H1 (cell line): ENCODE measurements around the gene EIF4EBP2. TPM values are rescaled to one million over a fixed set of nuclear protein-coding genes. Genes with fewer than 3 reads are reported as not detected.

Experiments used
- CTCF ChIA-PET: fragments of 300-600 bp; sonication (Branson Sonifier 250); formaldehyde crosslinking; loops from one replicate; lab custom pipeline; 2021; ENCODE audit not compliant: partially characterized antibody; lab: Charles Lee
- POLR2A ChIA-PET: fragments of 300-600 bp; sonication (Branson Sonifier 250); formaldehyde crosslinking; loops from one replicate; lab custom pipeline; 2021; ENCODE audit warnings: inconsistent platforms; ENCODE audit not compliant: partially characterized antibody; lab: Charles Lee
- DNase-seq, 2 experiments: peaks; one replicate each; pipeline versions ENCODE4 v3.0.0 to v3.0.0-alpha.2; 2010 to 2022; ENCODE audit warnings: low spot score in 2 of 2, low read depth in 1 of 2, mixed read lengths in 1 of 2
- FAIRE-seq: peaks from 2 replicates; lab custom pipeline; 2011; peaks lifted over from hg19 to GRCh38; lab: Jason Lieb, UNC
- H2AFZ ChIP-seq: 2 replicates; pipeline ENCODE4 v1.8.1; 2012; ENCODE audit warnings: low read length, inconsistent platforms
- H2AK5ac ChIP-seq: 2 replicates; pipeline ENCODE4 v1.6.1; 2013; ENCODE audit warnings: low read depth, low read length
- H2BK120ac ChIP-seq: replicated peaks from 2 replicates; pipeline ENCODE3; 2013; ENCODE audit warnings: low read depth, low read length, inconsistent platforms
- H2BK12ac ChIP-seq: 2 replicates; pipeline ENCODE4 v1.6.1; 2013; ENCODE audit warnings: low read depth, low read length
- H2BK15ac ChIP-seq: 2 replicates; pipeline ENCODE4 v1.6.1; 2013; ENCODE audit warnings: low read length
- H2BK20ac ChIP-seq: 2 replicates; pipeline ENCODE4 v1.6.1; 2013; ENCODE audit warnings: low read length
- H2BK5ac ChIP-seq: 2 replicates; pipeline ENCODE4 v1.6.1; 2013; ENCODE audit warnings: low read depth, low read length
- H3K14ac ChIP-seq: 2 replicates; pipeline ENCODE4 v1.6.1; 2013; ENCODE audit warnings: inconsistent platforms; ENCODE audit not compliant: insufficient read length
- H3K18ac ChIP-seq: 2 replicates; pipeline ENCODE4 v1.6.1; 2013; ENCODE audit warnings: low read length; ENCODE audit errors: extremely low read depth
- H3K23ac ChIP-seq: 2 replicates; pipeline ENCODE4 v1.6.1; 2013; ENCODE audit warnings: inconsistent platforms; ENCODE audit not compliant: insufficient read length
- H3K23me2 ChIP-seq: 2 replicates; pipeline ENCODE4 v1.6.1; 2013; ENCODE audit warnings: low read depth, low read length
- H3K27ac ChIP-seq: 2 replicates; pipeline ENCODE4 v1.6.1; 2011; ENCODE audit warnings: low read depth, low read length, inconsistent platforms
- H3K27me3 ChIP-seq, 4 experiments: replicated peaks in 1 of 4; 1 replicate in 1 of 4; 2 replicates in 3 of 4; pipeline versions ENCODE4 v1.6.1 to v1.8.1; 2011 to 2013; ENCODE audit warnings: low read length in 3 of 4, mild to moderate bottlenecking in 3 of 4, inconsistent platforms in 2 of 4, mixed read lengths in 2 of 4, moderate library complexity in 1 of 4; ENCODE audit not compliant: control insufficient read depth in 3 of 4, insufficient read depth in 3 of 4; ENCODE audit errors: extremely low read depth in 1 of 4
- H3K36me3 ChIP-seq, 4 experiments: 2 replicates each; pipeline versions ENCODE4 v1.6.1 to v1.8.1; 2011 to 2013; ENCODE audit warnings: mild to moderate bottlenecking in 4 of 4, low read length in 3 of 4, moderate library complexity in 2 of 4, control low read depth in 1 of 4, inconsistent platforms in 1 of 4; ENCODE audit not compliant: insufficient read depth in 4 of 4, control insufficient read depth in 2 of 4
- H3K4ac ChIP-seq: replicated peaks from 2 replicates; pipeline ENCODE3; 2013; ENCODE audit warnings: low read length, low read depth, mixed read lengths, inconsistent platforms; ENCODE audit not compliant: insufficient read length
- H3K4me1 ChIP-seq, 4 experiments: replicated peaks in 1 of 4; 1 replicate in 1 of 4; 2 replicates in 3 of 4; pipeline versions ENCODE4 v1.6.1 to v1.8.1; 2011 to 2013; ENCODE audit warnings: low read length in 3 of 4, inconsistent platforms in 2 of 4, mixed read lengths in 1 of 4; ENCODE audit not compliant: insufficient read depth in 4 of 4, control insufficient read depth in 3 of 4
- H3K4me2 ChIP-seq, 2 experiments: 2 replicates each; pipeline versions ENCODE4 v1.6.1 to v1.8.1; 2011 to 2013; ENCODE audit warnings: low read depth in 2 of 2, low read length in 2 of 2, control low read depth in 1 of 2, inconsistent platforms in 1 of 2, mild to moderate bottlenecking in 1 of 2; ENCODE audit not compliant: insufficient read depth in 1 of 2
- H3K4me3 ChIP-seq, 4 experiments: fragments of 200-600, 300-600 bp in 1 of 4; sonication (generic), shearing (Covaris generic), sonication (Bioruptor Twin) in 1 of 4; 2 replicates each; pipeline versions ENCODE4 v1.5.1 to v1.8.1; 2011 to 2016; ENCODE audit warnings: low read length in 4 of 4, low read depth in 3 of 4, control low read depth in 2 of 4, inconsistent platforms in 2 of 4, mild to moderate bottlenecking in 2 of 4, mixed read lengths in 1 of 4, moderate library complexity in 1 of 4; ENCODE audit not compliant: insufficient read depth in 2 of 4; ENCODE audit errors: extremely low read depth in 1 of 4
- H3K56ac ChIP-seq: replicated peaks from 2 replicates; pipeline ENCODE3; 2013; ENCODE audit warnings: low read depth, mild to moderate bottlenecking, mixed read lengths, low read length, inconsistent platforms; ENCODE audit not compliant: insufficient read length
- H3K79me1 ChIP-seq: 2 replicates; pipeline ENCODE4 v1.6.1; 2013; ENCODE audit warnings: low read depth, low read length, control low read depth
- H3K79me2 ChIP-seq, 2 experiments: 2 replicates each; pipeline versions ENCODE4 v1.6.1 to v1.8.1; 2012 to 2013; ENCODE audit warnings: low read length in 2 of 2, mild to moderate bottlenecking in 2 of 2, inconsistent platforms in 1 of 2; ENCODE audit not compliant: insufficient read depth in 2 of 2, control insufficient read depth in 1 of 2
- H3K9ac ChIP-seq, 4 experiments: replicated peaks in 1 of 4; 1 replicate in 1 of 4; 2 replicates in 3 of 4; pipeline versions ENCODE4 v1.6.1 to v1.8.1; 2011 to 2013; ENCODE audit warnings: low read depth in 3 of 4, low read length in 3 of 4, control low read depth in 2 of 4, mild to moderate bottlenecking in 2 of 4, moderate library complexity in 2 of 4, inconsistent platforms in 1 of 4; ENCODE audit errors: extremely low read depth in 1 of 4
- H3K9me3 ChIP-seq, 2 experiments: 2 replicates each; pipeline versions ENCODE4 v1.6.1 to v1.8.1; 2012 to 2013; ENCODE audit warnings: mild to moderate bottlenecking in 2 of 2, moderate library complexity in 2 of 2, control low read depth in 1 of 2, inconsistent platforms in 1 of 2, low read depth in 1 of 2, low read length in 1 of 2, mixed read lengths in 1 of 2; ENCODE audit not compliant: insufficient read depth in 2 of 2
- H4K20me1 ChIP-seq, 2 experiments: replicated peaks in 1 of 2; 2 replicates each; pipeline versions ENCODE3 to v1.8.1; 2011 to 2013; ENCODE audit warnings: inconsistent platforms in 2 of 2, low read length in 2 of 2, mild to moderate bottlenecking in 1 of 2; ENCODE audit not compliant: insufficient read depth in 2 of 2, control insufficient read depth in 1 of 2
- H4K5ac ChIP-seq: 2 replicates; pipeline ENCODE4 v1.6.1; 2013; ENCODE audit warnings: low read length, low read depth, mixed read lengths, inconsistent platforms; ENCODE audit not compliant: insufficient read length
- H4K8ac ChIP-seq: 2 replicates; pipeline ENCODE4 v1.8.0; 2013; ENCODE audit warnings: mild to moderate bottlenecking, moderate library complexity, low read length, inconsistent platforms; ENCODE audit not compliant: insufficient read depth; ENCODE audit errors: extremely low read depth
- H4K91ac ChIP-seq: replicated peaks from 2 replicates; pipeline ENCODE3; 2013; ENCODE audit warnings: low read length, mixed read lengths, inconsistent platforms; ENCODE audit not compliant: insufficient read length
- WGBS, 2 experiments: shearing (Covaris generic) in 1 of 2; methylation state at CpG; one replicate each; pipeline versions ENCODE4 v1.1.6 to v1.1.7; 2013 to 2015; ENCODE audit warnings: low lambda C conversion rate in 2 of 2, mixed read lengths in 2 of 2, inconsistent platforms in 1 of 2, low coverage in 1 of 2, missing lambda C conversion rate in 1 of 2; ENCODE audit not compliant: insufficient replicate concordance in 2 of 2, insufficient coverage in 1 of 2, insufficient read length in 1 of 2; ENCODE audit errors: extremely low coverage in 1 of 2, missing lambda C conversion rate in 1 of 2; 5-methylcytosine and 5-hydroxymethylcytosine counted together
- polyA plus RNA-seq, 7 experiments: library from polyadenylated mRNA; depleted of rRNA in 3 of 7; stranded (reverse) in 5 of 7; unstranded in 2 of 7; fragments of >200 nt in 5 of 7; fragments of 200-250 nt in 2 of 7; gene quantifications; 1 replicate in 5 of 7; 2 replicates in 1 of 7; 4 replicates in 1 of 7; pipeline versions ENCODE4 v1.2.1 to v1.2.3, GENCODE V29; 2011 to 2013; ENCODE audit warnings: missing spikeins in 2 of 7, mixed read lengths in 2 of 7
- total RNA-seq: library from RNA; stranded (reverse); fragmentation: NEBNext Ultra II Directional; extraction: Animal tissue kit (Norgen Biotek cat#: 25700); gene quantifications from 2 replicates; pipeline ENCODE4 v1.2.1, GENCODE V29; 2021
- TF ChIP-seq, protein P1 (sequence below), 3 experiments: IDR thresholded peaks; 1 replicate in 2 of 3; 2 replicates in 1 of 3; pipeline versions ENCODE4 v1.5.1 to v1.6.1; 2011; ENCODE audit warnings: low read length in 3 of 3, mild to moderate bottlenecking in 3 of 3, inconsistent platforms in 2 of 3, low read depth in 1 of 3, moderate library complexity in 1 of 3; ENCODE audit not compliant: insufficient read depth in 1 of 3; ENCODE audit errors: control extremely low read depth in 1 of 3

Gene EIF4EBP2
- total and polyA plus RNA-seq, 2 of the 8 experiments (the other 6 are each of a cell fraction or from before 2014, with no cell fraction given): 55.3 to 144 TPM

DNA sequence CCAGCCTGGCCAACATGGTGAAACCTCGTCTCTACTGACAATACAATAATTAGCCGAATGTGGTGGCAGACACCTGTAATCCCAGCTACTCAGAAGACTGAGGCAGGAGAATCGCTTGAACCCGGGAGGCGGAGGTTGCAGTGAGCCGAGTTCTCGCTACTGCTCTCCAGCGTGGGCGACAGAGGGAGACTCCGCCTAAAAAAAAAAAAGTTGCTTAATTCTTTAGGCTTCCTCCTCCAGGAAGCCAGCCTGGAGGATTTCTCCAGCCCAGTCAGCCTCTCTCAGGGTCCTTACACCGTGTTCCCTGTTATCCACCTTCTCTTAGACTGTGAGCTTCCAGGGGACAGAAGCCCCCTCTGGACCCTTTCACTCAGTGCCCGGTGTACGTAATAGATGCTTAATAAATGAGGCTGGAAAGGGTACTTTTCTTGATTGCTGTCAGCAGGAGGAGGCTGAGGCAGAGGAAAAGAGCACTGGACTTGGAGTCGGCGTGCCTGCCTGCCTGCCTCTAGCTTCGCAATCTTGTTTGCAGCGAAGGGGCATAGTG, 53.9 kb downstream of the EIF4EBP2 start:
- CTCF ChIA-PET: interaction anchor here (0.6 to 43.0 kb wide), 7 partner anchors 11 to 341 kb away, joined by 3 to 908 read pairs (median 4); partner anchors contain the start of gene PALD1
- no peaks in the 10 kb centered on the region for H4K20me1 ChIP-seq
- no peak overlapping the region for H2AK5ac ChIP-seq
- peaks cover 10 to 39% (median 23%) of the 10 kb centered on the region in 4 experiments for H3K4me1 ChIP-seq
- TF ChIP-seq, protein P1, sequence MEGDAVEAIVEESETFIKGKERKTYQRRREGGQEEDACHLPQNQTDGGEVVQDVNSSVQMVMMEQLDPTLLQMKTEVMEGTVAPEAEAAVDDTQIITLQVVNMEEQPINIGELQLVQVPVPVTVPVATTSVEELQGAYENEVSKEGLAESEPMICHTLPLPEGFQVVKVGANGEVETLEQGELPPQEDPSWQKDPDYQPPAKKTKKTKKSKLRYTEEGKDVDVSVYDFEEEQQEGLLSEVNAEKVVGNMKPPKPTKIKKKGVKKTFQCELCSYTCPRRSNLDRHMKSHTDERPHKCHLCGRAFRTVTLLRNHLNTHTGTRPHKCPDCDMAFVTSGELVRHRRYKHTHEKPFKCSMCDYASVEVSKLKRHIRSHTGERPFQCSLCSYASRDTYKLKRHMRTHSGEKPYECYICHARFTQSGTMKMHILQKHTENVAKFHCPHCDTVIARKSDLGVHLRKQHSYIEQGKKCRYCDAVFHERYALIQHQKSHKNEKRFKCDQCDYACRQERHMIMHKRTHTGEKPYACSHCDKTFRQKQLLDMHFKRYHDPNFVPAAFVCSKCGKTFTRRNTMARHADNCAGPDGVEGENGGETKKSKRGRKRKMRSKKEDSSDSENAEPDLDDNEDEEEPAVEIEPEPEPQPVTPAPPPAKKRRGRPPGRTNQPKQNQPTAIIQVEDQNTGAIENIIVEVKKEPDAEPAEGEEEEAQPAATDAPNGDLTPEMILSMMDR (IDR thresholded peaks at IDR 0.05; ENCODE audit: control extremely low read depth in 1 of 3, insufficient read depth in 1 of 3, low read depth in 1 of 3, low read length in 3 of 3): no peak
- TF ChIP-seq, all 59 proteins: peak for 0
- Histone ChIP-seq H2BK12ac (no peak overlapping the region), H3K23me2 (peaks cover 12% of the 10 kb centered on the region; the same call in 1 of the 2 replicates), H3K56ac (no peak overlapping the region), H3K27ac (no peak overlapping the region), H3K14ac (no peak overlapping the region), H3K4me2 (peak overlapping the region; percentile 57 to 81), H3K4me3 (peak overlapping the region; percentile 23 to 68 (median 54)), H3K79me2 (no peaks in the 10 kb centered on the region), H3K27me3 (peaks cover 21 to 49% (median 48%) of the 10 kb centered on the region in 4 experiments), H3K9ac (no peak overlapping the region), H3K79me1 (no peaks in the 10 kb centered on the region), H4K5ac (no peak overlapping the region), H2BK20ac (no peak overlapping the region), H3K23ac (no peak overlapping the region), H2BK5ac (no peak overlapping the region), H3K4ac (no peak overlapping the region), H4K8ac (no peak overlapping the region; the same call in 1 of the 2 replicates), H3K36me3 (no peaks in the 10 kb centered on the region; a peak in 1 of 8 replicates), H3K9me3 (no peaks in the 10 kb centered on the region), H4K91ac (no peak overlapping the region), H2BK15ac (no peak overlapping the region), H2BK120ac (no peak overlapping the region), H2AFZ (no peak overlapping the region), H3K18ac (0 out of 2 replicates have a peak overlapping the region, but pooled peaks have one; percentile 83)
- POLR2A ChIA-PET: interaction anchor here (1.1 to 2.1 kb wide), 5 partner anchors 10 to 53 kb away, joined by 3 to 5 read pairs (median 3); no protein-coding TSS in a partner anchor
- DNase-seq: no peak
- WGBS, 2 experiments: 23% methylated on average over 17 of the region's 17 CpGs; no CpG with 5 or more reads in 1 of the 2 experiments
- FAIRE-seq: no peak
